Effector CD4-positive, alpha-beta T cell (primary cell): ENCODE measurements around the gene POLR3A.

ENCODE experiments used
- DNase-seq: peaks from one replicate; pipeline ENCODE4 v3.0.0-alpha.2; 2020

The POLR3A gene

DNA sequence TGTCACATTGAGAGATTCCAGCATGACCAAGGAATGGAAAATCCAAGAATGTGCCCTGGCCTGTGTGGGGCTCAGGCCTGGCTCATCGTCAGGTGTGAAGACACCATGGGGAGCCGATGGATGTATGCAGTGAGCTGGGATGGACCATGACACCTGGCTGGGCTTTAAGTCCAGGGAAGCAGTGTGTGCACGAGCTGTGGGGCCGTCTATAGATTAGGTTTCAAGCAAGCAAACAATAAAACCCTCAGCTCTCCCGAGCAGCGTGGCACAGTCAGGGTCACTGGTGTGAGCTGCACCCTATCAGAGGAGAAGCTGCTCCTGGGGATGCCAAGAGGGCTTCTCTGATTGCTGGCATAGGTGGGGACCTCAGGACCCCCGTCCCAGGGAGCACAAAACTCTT is 52.3 kb downstream of the POLR3A start:
- no peak for DNase-seq

DNA sequence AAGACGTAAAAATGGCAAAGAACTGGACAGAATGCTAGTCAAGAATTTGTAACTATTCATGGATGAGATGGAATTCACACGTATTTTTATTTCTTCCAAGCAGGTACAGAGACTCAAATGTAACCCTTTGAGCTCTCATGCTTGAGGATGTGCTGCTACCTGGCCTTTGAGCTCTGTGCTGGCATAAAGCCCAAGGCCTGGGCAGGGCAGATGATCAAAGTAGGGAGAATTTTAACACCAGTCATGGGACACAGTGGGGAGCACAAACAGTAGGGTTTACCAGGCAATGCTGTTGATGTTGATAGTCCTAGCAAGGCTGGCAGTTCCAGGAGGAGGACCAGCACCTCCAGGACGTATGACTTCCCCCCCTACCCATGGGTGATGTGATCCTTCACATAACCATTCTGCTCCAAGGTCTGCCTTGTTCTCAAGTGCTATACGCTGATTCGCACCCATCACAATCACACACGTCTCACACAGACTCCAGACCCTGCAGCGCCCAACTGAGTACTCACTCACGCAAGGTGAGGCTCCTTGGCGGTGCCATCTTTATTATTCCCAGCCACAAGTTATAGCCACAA is 54.1 kb downstream of the POLR3A start:
- no peak for DNase-seq

DNA sequence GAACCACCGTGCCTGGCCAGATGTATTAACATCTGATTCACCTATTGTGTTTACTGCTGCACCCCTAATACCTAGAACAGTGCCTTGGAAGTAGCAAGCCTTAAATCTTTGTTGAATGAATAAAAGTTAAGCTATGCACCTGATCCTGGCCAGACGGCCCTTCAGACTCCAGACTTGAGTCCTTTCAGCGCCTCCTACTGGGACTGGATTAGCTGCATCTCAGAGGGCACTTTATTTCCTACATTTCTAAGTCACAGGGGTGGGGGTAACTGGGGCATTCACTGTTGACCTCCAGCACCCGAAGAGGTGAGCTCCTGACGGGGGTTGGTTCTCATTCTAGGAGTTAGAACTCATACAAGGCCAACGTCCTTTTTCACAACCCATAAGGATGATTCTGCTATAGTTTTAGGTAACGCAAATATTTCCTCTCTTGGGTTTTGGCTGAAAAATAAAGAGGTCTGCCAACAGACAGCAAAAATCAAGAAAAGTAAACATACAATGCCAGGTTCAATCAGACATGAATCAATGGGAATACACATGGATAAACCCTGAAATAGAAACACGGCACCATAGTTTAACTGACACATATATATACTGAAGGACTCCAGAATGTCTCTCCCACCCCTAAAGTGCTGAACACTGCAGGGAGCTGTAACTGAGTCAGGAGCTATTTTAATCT is 54.8 kb downstream of the POLR3A start:
- no peak for DNase-seq

DNA sequence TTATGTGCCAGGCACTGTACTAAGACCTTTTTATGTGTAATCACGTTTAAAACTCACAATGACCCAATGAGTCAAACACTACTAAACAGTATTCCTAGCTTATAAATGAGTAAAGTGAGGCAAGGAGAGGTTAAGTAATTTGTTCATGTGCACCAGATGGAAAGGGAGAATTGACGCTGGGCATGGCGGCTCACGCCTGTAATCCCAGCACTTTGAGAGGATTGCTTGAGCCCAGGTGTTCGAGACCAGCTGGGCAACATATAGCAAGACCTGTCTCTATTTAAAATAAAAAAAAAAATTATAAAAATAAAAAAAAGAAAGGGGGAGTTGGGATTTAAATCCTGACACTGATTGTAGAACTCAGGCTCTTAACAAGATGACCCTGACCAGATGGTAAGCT is 56.0 kb downstream of the POLR3A start:
- no peak for DNase-seq

DNA sequence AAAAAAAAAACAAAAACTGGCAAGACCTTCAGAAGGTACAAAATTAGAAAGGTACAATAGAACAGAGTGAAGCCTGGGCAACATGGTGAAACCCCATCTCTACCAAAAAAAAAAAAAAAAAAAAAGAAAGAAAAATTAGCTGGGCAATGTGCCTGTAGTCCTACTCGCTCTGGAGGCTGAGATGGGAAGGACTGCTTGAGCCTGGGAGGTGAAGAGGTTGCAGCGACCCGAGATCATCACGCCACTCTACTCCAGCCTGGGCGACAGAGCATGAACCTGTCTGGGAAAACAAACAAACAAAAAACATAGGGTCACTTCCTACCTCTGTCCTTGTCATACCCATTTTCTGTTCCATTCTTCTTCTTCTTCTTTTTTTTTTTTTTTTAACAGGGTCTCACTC is 57.2 kb downstream of the POLR3A start:
- DNase-seq: no peak

DNA sequence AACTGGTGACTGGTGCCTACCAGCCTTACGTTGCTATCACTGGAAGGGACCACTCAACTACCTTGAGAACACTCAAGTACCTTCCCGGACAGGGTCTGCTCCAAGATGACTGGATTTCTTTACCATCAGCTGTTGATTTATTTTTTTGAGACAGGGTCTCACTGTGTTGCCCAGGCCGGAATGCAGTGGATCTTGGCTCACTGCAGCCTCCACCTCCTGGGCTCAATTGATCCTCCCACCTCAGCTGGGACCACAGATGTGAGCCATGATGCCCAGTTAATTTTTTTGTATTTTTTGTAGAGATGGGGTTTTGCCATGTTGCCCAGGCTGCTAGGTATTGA is 57.5 kb downstream of the POLR3A start:
- DNase-seq: no peak

DNA sequence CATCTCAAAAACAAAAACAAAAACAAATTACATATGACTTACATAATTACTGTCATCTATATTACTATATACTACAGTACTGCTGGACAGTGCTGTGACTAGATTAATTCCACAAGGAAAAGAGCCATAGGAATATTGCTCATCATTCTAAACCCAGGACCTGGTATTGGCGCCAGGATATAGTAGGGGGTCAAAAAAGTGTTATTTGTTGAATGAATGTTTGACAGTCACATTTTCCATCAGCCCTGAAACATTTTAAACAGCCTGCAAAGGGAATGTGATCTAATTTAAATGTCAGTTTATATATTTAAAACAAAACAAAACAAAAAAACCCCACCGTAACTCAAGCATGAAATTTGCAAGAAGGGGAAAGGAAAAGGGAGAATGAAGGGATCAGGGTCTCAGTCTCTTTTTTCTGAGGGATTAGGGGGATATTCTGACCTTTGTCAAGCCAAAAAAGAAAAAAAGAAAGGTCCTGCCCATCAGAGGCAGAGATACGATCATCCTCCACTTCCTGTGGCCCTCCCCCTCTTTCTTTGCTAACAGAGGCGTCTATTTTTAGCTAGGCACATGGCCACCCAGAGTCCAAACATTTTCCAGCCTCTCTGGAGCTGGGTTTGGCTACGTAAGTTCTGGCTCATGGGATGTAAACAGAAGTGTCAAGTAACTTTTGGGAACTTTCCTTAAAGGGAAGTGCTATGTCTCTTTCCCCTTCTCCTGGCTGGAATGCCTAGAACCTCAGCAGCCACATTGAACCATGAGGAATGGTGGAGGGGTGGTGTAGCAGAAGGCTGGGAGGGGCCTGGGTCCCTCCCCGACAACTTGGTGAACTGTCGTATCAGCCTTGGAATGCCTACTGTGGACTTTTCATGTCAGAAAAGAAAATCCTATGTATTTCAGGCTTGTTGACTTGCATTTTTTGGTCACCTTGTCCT is 58.2 kb downstream of the POLR3A start:
- DNase-seq: no peak

DNA sequence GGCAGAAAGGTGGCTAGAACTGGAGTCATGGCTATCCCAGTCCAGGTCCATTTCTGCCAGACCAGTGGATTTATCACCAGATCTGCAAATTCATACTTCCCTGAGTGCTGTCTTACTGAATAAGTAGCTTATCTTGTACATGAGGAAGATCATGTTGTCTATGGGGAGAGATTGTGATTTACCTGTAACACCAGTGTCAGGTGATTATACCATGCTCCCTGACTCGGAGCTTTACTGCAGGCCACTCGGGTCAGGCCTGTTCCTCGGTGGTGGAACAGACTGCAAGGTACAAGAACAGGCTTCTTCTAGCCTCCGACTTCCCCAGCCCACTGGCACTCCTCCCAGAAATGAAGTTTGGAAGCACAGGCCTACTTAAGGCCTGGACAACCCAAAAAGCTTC is 60.2 kb downstream of the POLR3A start:
- DNase-seq: no peak

DNA sequence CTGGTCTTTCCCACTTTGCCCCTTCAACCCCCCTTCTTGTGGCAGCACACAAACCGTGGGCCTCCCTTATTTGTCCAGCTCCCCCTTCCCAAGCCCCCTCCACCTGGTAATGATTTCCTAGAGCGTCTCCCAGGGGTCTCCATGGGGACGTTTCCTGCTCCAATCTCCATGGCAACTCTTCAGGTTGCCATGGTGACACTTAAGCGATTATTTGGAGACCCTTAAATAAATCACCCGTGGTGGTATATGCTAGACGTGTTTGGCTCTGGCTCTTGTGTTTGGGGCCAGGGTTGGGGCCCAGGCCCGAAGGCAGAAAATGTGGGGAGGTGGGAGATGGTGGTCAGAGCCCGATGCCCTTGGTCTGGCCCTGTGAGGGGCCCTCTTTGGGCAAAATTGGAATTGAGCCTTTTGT is 61.7 kb downstream of the POLR3A start:
- no peak for DNase-seq

DNA sequence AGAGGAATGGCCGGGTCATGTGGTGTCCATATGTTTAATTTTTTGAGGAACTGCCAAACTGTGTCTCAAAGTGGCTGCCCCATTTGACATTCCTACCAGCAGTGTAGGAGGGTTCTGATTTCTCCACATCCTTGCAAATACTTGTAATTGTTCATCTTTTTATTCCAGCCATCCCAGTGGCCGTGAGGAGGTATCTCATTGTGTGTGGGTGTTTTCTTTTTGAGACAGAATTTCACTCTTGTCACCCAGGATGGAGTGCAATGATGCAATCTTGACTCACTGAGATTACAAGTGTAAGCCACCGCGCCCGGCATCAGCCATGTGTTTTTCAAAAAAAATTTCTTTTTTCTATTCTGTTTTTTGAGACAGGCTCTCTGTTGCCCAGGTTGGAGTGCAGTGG is 64.0 kb downstream of the POLR3A start:
- DNase-seq: no peak

DNA sequence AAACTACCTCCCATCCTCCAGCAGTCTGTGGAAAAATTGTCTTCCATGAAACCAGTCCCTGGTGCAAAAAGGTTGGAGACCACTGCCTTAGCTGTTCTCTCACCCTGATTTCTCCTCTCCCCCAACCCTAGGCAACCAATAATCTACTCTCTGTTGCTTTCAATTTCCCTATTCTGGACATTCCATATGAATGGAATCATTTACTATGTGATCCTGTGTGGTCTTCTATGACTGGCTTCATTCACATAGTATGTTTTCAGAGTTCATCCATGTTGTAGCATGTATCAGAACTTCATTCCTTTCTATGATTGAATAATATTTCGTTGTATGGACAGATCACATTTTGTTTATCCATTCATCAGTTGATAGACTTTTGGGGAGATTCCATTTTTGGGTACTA is 64.5 kb downstream of the POLR3A start:
- DNase-seq: no peak

DNA sequence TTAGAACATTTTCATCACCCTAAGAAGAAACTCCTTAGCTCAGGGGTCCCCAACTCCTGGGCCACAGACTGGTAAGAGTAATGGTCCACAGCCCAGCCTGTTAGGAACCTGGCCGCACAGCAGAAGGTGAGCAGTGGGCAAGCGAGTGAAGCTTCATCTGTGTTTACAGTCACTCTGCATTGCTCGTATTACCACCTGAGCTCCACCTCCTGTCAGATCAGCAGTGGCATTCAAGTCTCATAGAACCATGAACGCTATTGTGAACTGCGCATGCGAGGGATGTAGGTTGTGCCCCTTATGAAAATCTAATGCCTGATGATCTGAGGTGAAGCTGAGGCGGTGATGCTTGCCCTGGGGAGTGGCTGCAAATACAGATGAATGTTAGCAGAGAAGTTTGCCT is 65.4 kb downstream of the POLR3A start:
- no peak for DNase-seq

DNA sequence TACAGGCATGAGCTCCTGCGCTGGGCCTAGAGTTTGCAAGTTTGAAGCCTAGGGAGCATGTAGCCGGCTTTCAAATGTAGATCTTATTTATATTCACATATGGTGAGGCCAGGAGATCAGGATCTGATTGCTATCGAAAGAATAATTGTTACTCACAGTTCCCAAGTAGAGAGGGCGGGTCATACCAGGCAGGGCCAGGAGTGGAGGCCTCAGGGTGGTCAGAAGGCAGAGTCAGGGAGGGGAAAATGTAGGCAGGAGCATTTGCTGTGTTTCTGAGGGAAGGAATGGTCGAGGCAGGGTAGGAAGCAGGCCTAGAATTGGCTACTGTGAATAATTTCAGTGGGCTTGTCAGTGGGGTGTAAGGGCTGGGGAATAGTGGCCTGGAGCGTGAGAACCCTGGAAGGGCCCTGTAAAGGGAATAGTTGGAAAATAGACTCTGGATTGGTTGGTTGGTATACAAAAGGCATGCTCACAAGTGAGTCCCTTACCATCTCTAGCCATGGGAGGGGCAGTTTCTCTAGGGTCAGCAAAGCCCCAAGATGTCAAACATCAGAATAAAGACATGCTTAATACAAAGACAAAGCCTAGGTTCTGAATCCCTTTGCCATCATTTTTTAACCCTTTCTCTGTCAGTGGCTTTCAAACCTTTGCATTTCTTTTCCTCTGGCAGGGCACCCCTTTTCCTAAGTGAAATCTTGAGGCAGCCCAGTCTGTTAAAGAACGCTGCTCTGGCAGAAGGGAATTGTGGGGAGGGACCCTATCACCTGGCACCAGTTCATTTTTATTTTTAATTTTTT is 66.8 kb downstream of the POLR3A start:
- DNase-seq: no peak

DNA sequence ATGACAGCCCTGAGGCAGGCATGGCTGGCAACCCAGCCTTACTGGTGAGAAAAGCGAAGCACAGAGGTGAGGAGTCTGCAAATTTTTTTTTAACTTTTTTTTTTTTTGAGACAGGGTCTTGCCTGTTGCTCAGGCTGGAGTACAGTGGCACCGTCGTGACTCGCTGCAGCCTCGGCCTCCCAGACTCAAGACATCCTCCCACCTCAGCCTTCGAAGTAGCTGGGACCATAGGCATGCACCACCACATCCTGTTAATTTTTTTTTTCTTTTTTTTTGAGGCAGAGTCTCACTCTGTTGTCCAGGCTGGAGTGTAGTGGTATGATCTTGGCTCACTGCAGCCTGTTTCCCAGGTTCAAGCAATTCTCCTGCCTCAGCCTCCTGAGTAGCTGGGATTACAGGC is 67.6 kb downstream of the POLR3A start:
- DNase-seq: no peak

DNA sequence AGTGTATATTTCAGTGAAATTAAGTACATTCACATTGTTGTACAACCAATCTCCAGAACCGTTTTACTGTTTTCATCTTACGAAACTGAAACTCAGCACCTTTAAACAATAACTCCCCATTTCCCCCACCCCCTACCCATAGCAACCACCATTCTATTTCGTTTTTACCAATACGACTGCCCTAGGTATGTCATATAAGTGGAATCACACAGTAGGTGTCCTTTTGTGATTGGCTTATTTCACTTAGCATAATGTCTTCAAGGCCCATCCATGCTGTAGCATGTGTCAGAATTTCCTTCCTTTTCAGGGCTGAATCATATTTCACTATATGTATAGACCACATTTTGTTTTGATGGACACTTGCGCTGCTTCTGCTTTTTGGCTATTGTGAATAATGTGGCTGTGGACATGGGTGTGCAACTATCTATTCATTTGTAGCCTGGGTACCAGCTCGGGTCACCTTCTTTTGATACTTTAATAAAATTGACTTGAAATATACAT is 68.4 kb downstream of the POLR3A start:
- DNase-seq: no peak

DNA sequence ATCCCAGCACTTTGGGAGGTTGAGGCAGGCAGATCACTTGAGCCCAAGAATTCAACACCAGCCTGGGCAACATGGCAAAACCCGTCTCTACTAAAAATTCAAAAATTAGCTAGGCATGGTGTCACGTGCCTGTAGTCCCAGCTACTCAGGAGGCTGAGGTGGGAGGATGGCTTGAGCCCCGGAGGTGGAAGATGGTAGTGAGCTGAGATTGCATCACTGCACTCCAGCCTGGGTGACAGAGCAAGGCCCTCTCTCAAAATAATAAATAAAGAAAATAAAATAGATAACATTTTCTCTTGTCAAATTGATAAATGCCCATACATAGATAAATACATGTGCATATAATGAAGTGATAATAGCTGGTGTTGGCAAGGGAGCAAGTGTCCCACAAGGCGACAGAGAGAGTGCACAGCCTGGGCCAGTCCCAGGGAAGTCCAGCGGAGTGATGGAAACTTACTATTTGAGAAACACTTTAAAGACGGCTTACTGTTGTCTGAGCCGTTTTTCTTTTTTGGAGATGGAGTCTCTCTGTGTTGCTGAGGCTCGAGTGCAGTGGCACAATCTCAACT is 69.3 kb downstream of the POLR3A start:
- DNase-seq: no peak

DNA sequence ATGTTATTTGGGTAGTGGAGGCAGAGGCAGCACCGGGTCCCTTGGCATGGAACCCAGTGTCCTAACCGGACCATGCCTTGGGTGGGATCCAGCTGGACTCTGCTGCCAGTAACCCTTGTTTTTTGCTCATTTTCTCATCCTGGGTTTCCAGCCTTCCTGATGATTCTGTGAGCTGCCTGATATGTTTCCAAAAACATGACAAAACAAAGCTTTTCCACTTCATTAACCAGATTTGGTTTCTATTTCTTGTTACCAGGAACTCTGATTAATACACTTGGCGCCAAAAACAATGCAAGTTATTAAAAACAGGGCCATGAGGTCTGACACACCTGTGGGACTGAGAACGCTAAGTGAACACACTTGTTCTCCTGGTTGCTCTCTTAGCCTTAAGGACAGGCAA is 69.9 kb downstream of the POLR3A start:
- DNase-seq: no peak

DNA sequence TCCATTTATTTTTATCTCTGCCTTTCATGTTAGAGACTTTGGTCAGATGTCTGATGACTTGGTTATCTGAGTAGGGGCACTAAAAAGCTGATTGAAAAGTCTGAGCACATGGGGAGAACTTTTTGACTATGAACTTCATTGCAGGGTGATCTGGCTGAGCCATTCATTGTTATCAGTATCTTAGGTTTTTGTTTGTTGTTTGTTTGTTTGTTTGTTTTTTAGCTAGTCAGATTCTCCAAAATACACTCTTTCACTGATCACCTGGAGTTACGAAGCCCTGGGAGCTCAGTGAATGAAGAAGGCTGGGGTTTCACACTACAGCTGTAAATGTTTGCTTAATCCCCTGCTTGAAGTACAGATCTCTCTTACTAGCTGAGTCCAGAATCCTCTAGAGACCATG is 74.2 kb downstream of the POLR3A start:
- DNase-seq: no peak

DNA sequence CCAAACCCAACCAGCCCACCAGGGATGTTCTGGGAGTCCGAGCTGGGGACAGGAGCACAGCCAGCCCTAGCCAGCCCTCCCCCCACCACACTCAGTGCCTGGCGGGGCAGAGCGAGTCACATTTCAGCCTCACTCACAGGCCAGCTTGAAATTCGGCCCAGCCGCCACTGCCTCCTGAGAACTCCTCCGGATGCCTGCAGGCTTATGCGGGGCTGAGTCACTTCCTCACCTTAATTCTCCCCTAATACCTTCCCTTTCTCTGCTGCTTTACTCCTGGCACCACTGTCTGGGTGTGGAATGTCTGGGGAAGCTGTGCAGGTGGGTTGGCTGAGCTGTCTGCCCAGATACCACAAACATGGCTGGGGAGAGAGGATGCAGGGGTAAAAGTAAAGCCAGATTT is 80.1 kb downstream of the POLR3A start:
- no peak for DNase-seq

DNA sequence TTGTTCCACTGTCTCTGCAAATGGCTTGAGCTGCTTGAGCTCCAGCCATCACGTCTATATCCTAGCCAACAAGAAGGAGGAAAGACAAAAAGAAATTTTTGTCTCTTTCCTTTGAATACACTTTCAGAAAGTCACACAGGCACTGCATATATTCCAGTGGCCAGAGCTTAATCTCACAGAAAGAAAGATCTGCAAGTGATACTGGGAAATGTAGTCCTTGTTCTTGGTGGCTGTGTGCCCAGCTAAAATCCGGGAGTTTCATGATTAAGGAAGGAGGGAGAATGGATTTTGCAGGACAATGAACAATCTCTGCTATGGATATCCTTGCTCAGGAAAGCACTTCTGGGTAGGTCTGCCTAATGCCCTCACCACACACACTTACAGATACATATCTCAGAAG is 83.2 kb downstream of the POLR3A start:
- DNase-seq: no peak

DNA sequence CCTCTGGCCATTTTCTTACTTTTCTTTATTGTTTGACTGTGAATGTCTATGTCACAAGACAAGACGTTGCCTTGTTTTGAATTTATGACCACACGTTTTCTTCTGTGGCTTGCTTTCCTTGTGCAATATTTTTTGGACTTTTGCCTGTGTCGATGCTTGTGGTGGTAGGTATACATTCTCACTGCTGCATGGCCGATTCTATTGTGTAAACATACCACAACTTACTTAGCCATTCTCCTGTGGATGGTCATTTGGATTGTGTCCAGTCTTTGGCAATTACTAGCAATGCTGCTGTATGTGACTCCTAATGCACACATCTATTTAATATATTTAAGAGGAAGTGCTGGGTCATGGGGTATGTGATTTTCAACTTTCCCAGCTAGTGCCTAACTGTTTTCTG is 84.8 kb downstream of the POLR3A start:
- DNase-seq: no peak

DNA sequence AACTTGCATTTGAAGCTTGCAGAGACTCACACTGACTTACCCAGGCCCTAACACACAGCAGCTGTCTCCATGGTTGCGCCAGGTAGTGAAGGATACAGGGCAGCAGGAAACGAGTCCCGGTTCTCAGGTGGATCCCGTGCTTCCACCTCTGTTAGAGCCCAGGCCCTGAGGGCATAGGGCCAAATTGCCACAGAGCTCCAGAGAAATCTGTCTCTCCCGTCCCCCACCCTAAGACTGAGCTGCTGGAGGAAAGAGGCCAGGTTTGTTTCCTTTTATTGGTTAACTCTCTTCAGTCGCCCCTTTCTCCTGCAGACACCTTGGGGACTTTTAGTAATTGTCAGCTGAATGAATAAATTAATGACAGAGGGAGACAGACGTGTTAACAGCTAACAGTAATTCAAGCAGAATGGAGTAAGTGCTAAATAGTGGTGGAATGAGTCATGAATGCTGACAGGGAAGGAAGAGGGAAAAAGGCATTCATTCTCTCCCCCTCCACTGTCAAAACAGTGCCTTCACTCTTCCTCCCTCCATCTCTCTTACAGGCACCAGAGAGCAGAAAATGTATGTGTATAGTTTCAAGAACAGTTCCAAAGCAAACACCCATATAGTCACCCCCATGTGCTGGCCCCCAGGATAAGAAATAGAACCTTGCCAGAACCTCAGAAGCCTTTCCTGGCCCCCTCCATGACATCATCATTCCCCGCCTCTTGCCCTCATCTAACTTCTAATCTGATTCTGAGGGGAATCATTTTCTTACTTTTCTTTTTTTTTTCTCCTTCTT is 86.0 kb downstream of the POLR3A start:
- no peak for DNase-seq
